Activated T-cell treated with anti-CD3 and anti-CD28 coated beads, Interleukin-2, amount 50 U/mL, for 24 hours (primary cell): ENCODE results near the gene MYL9.
"Not testable (repeated sequence)": the region's sequence is repeated elsewhere in the genome, so short reads cannot be mapped to it uniquely, and the experiment has no call there.

Source experiments
- DNase-seq: peaks from one replicate; pipeline ENCODE4 v3.0.0-alpha.2; 2020
- H3K27ac Mint-ChIP-seq: 2 replicates; pipeline ENCODE4 v1.8.0; 2020; ENCODE audit warnings: mild to moderate bottlenecking, mixed read lengths
- H3K27me3 Mint-ChIP-seq: 2 replicates; pipeline ENCODE4 v1.8.0; 2020; ENCODE audit warnings: mixed read lengths
- H3K36me3 Mint-ChIP-seq: 2 replicates; pipeline ENCODE4 v1.8.0; 2020; ENCODE audit warnings: low read depth, mixed read lengths
- H3K4me1 Mint-ChIP-seq: 2 replicates; pipeline ENCODE4 v1.8.0; 2020; ENCODE audit warnings: low read depth, mixed read lengths
- H3K4me3 Mint-ChIP-seq: 2 replicates; pipeline ENCODE4 v1.8.0; 2020; ENCODE audit warnings: mild to moderate bottlenecking, moderate library complexity, mixed read lengths
- H3K9me3 Mint-ChIP-seq: 2 replicates; pipeline ENCODE4 v1.8.0; 2020; ENCODE audit warnings: mixed read lengths

Gene MYL9

DNA sequence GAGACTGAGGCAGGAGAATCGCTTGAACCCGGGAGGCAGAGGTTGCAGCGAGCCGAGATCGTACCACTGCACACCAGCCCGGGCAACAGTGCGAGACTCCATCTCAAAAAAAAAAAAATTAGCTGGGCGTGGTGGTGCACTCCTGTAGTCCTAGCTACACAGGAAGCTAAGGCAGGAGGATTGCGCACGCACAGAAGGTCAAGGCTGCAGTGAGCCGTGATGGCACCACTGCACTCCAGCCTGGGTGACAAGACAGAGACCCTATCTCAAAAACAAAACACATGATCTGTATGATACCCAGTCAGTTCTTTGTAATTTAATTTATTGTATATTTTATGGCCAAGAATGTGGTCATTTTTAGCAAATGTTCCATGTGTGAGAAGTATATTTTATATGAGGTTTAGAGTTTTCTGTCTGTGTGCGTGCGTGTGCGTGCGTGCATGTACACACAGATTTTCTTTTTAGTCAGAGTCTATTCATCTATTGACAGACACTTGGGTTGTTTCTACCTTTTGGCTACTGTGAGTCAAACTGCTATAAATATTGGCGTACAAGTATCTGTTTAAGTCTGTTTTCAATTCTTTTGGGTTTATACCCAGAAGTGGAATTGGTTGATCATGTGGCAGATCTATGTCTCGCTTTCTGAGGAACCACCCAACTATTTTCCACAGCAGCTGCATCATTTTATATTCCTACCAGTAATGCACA is 22.2 kb upstream of the MYL9 start:
- Mint-ChIP-seq H3K4me1 (peaks cover 12% of the 10 kb centered on the region), H3K36me3 (peaks cover 19% of the 10 kb centered on the region), H3K4me3 (no peak overlapping the region), H3K9me3 (no peaks in the 10 kb centered on the region), H3K27ac (peak overlapping the region; percentile 78), H3K27me3 (no peaks in the 10 kb centered on the region)
- DNase-seq: no peak

DNA sequence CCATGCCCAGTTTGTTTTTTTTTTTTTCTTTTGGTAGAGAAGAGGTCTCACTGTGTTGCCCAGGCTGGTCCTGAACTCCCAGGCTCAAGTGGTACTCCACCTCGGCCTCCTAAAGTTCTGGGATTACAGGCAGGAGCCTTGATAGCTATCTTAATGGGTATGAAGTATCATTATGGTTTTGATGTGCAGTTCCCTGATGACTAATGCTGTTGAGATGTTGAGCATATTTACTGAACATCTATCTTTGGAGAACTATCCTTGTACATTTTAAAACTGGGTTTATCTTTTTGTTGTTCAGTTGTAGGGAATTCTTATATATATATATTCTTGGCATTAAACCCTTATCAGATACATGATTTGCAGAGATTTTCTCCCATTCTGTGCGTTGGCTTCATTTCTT is 21.4 kb upstream of the MYL9 start:
- H3K27ac Mint-ChIP-seq: peak overlapping the region; percentile 78

DNA sequence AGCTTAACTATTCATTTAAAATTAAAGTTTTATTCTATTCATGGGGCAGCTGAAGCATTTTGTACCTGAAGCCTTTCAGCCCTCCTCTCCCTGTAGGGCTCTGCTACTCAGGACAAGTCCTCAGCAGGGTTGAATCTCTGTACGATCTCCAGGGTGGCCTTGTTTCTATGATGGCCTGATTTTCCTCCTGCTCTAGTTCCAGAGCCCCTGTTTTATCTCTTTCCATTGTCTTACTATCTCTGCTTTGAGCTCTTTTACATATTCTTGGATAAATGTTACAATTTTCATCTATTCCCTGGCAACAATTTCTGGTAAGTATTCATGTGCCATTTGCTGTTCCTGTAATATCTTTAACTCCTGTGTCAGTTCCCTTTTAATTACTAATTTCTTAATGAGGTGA is 19.8 kb upstream of the MYL9 start:
- no peak overlapping the region for H3K4me3 Mint-ChIP-seq
- peak overlapping the region; percentile 30 for H3K27ac Mint-ChIP-seq
- peaks cover 12% of the 10 kb centered on the region for H3K4me1 Mint-ChIP-seq
- no peak for DNase-seq
- H3K27me3 Mint-ChIP-seq: no peaks in the 10 kb centered on the region
- peaks cover 33% of the 10 kb centered on the region for H3K36me3 Mint-ChIP-seq
- no peaks in the 10 kb centered on the region for H3K9me3 Mint-ChIP-seq

More for the DNA sequence above, 21.4 kb upstream of the MYL9 start:
- H3K4me3 Mint-ChIP-seq: no peak overlapping the region
- peaks cover 12% of the 10 kb centered on the region for H3K4me1 Mint-ChIP-seq
- no peak for DNase-seq
- H3K36me3 Mint-ChIP-seq: peaks cover 21% of the 10 kb centered on the region
- no peaks in the 10 kb centered on the region for H3K9me3 Mint-ChIP-seq
- no peaks in the 10 kb centered on the region for H3K27me3 Mint-ChIP-seq

DNA sequence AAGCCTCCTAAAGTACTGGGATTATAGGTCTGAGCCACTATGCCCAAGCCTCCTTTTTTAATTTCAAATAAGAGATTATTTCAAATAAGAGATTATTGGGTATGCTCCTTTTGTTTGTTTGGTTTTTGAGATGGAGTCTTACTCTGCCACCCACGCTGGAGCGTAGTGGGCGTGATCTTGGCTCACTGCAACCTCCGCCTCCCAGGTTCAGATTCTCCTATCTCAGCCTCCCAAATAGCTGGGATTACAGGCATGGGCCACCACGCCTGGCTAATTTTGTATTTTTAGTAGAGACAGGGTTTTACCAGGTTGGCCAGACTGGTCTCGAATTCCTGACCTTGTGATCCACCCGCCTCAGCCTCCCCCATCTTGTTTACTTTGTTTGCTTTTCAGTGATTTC is 18.9 kb upstream of the MYL9 start:
- peaks cover 12% of the 10 kb centered on the region for H3K4me1 Mint-ChIP-seq
- H3K4me3 Mint-ChIP-seq, H3K27me3 Mint-ChIP-seq, DNase-seq, H3K27ac Mint-ChIP-seq, H3K9me3 Mint-ChIP-seq: not testable (repeated sequence)
- H3K36me3 Mint-ChIP-seq: peaks cover 42% of the 10 kb centered on the region

DNA sequence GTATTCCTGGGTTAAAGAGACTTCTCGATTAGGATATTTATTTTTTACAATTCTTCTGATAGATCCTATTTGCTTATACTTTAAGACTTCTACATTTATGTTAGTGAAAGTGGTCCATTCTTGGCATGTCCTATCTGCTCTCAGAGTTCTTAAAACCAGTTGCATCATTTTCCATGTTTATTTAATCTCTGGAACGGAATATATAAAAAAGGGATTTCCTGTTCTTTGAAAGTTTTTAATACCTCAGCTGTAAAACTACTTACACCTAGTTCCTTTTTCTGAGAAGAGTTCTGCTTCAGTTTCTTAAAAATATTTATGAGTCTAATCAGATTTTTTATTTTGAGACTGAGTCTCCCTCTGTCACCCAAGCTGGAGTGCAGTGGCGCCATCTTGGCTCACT is 18.0 kb upstream of the MYL9 start:
- Mint-ChIP-seq H3K9me3 (no peaks in the 10 kb centered on the region), H3K4me3 (no peak overlapping the region), H3K4me1 (peaks cover 12% of the 10 kb centered on the region), H3K27ac (no peak overlapping the region), H3K36me3 (peaks cover 46% of the 10 kb centered on the region), H3K27me3 (no peaks in the 10 kb centered on the region)
- no peak for DNase-seq

DNA sequence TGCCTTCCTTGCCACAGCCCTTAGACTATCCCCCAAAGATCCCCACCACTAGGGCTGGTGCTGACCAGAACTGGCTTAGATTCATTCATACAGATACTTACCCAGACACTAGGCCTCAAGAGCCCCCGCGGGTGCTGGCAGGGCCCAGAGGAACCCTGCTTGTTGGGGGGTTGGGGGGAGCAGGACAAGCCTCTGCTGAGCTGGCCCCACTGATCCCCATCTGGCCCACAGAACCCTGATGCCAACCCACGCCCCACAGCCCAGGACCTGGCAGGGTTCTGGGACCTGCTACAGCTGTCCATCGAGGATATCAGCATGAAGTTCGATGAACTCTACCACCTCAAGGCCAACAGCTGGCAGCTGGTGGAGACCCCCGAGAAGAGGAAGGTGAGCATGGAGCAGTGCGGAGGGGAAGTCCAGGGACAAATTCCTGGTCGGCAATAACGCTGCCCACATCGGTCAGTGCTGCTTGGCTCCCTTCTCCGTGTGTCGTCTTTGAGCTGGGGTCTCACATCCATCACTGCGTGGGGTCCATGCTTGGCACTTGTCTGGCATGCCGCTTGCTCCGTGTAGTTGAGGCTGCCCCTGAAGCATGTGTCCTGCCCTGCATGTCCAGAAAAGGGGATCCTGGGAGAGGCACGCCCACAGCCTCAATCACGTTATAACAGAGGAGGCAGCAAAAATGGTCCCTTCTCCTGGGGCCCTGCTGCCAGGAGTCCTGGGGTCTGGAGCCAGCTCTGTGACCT is 15.5 kb upstream of the MYL9 start:
- peak overlapping the region; percentile 53 for H3K27ac Mint-ChIP-seq
- H3K4me3 Mint-ChIP-seq: no peak overlapping the region
- no peaks in the 10 kb centered on the region for H3K9me3 Mint-ChIP-seq
- H3K36me3 Mint-ChIP-seq: peaks cover 40% of the 10 kb centered on the region
- no peak for DNase-seq
- H3K4me1 Mint-ChIP-seq: no peaks in the 10 kb centered on the region
- H3K27me3 Mint-ChIP-seq: no peaks in the 10 kb centered on the region

DNA sequence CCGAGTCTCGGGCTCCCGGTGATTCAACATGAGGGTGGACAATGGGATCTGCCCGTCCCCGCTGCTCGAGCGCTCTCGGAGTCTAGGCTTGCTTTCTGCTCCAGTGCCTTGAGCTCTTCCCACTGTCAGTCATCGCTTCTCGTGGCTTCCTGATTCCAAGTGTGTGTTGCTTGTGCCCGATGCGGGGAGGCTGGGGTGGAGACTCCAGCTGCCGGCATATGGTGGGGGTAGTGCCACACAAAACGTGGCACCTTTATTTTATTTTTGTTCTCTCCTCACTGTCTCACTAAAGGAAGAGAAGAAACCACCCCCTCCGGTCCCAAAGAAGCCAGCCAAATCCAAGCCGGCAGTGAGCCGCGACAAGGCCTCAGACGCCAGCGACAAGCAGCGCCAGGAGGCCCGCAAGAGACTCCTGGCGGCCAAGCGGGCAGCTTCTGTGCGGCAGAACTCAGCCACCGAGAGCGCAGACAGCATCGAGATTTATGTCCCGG is 14.8 kb upstream of the MYL9 start:
- Mint-ChIP-seq H3K27me3 (no peaks in the 10 kb centered on the region), H3K36me3 (peaks cover 40% of the 10 kb centered on the region), H3K9me3 (no peaks in the 10 kb centered on the region), H3K27ac (no peak overlapping the region), H3K4me3 (no peak overlapping the region), H3K4me1 (no peaks in the 10 kb centered on the region)
- no peak for DNase-seq

DNA sequence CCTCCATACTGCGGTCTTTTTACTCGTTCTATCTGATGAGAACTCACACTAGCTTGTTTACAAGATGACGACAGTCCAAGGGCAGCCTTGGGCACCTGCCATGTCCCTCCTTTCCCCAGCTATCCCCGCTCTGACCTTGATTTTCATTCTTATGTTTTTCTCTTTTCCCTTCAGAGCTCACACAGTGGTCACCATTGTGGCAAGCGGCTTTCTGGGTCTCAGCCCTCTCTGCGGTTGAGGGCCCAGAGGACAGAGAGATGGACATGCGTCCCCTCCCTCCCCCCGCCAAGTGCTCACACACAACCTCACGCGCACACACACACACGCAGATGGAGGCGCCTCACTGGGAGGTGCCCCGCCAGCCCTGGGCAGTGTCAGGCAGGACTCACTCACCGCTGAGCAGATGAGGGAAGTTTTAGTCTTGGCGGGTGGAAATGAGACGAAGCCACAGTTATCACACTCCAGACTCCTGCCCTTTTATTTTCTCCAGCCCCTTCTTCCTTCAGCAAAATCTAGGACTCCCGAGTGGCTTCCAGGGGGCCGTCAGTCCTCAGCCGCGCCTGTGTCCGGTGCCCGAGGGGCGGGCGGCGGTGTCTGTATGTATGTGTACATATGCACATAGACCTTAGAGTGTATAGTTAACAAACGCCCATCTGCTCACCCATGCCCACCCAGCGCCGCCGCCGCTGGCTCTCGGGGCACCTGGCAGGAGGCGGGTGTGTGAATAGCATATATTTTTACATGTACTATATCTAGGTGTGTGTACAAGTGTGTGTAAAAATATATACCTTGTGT is 13.8 kb upstream of the MYL9 start:
- H3K27ac Mint-ChIP-seq: no peak overlapping the region
- H3K36me3 Mint-ChIP-seq: peaks cover 34% of the 10 kb centered on the region
- H3K9me3 Mint-ChIP-seq: no peaks in the 10 kb centered on the region
- H3K4me3 Mint-ChIP-seq: no peak overlapping the region
- no peaks in the 10 kb centered on the region for H3K27me3 Mint-ChIP-seq
- H3K4me1 Mint-ChIP-seq: no peaks in the 10 kb centered on the region
- DNase-seq: no peak

DNA sequence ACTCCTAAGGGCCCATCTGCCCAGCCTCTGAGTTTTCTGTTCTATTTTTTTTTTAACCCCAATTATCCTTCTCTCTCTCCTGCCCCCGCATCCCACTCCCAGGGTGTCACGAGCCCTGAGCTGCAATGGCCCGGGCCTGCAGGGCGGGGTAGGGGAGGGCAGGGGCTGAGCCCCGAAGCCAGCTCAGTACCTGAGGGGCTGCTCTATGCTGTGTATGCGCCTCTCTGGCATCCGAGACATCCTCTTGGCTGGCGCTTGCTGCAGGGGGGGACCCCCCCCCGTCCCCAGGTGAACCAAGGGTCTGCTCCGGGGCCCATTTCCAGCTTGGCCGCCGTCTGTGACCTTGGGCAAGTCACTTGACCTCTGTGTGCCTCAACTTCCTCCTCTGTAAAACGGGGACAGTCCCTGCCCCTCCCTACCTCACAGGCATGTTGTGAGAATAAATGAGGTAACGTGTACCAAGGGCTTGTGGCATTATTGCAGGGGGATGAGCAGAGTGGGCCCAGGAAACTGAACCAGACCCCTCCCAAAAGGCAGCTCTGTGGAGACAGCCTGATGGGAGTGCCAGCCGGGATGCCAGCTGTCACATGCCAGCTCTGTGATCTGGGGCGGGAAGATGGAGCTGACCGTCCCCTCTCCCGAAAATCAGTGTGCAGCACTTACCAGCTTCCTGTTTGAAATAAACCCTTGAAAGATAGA is 13.0 kb upstream of the MYL9 start:
- no peaks in the 10 kb centered on the region for H3K27me3 Mint-ChIP-seq
- no peak overlapping the region for H3K27ac Mint-ChIP-seq
- no peak overlapping the region for H3K4me3 Mint-ChIP-seq
- H3K4me1 Mint-ChIP-seq: no peaks in the 10 kb centered on the region
- peaks cover 34% of the 10 kb centered on the region for H3K36me3 Mint-ChIP-seq
- DNase-seq: no peak
- H3K9me3 Mint-ChIP-seq: no peaks in the 10 kb centered on the region

DNA sequence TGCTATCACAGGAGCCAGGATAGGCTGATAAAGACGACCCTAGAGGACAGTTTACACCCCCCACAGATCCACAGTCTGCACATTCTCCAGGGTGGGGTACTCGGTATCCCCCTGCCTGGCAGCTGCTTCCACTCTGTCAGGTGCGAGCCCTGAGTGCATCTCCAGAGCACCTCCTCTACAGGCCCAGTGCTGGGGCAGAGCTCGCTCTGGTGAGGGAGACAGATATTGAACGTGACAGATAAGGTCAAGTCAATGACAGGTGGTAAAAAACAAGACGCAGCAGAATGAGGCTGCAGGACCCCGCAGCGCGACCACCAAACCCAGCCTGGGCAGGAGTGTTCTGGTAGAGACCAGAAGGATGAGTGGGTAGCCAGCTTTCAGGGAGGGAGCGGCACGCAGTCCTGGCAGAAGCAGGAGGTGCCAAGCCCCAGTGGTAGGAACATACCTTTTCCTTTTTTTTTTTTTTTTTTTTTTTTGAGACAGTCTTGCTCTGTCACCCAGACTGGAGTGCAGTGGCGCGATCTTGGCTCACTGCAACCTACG is 12.4 kb upstream of the MYL9 start:
- Mint-ChIP-seq H3K9me3 (no peaks in the 10 kb centered on the region), H3K4me1 (no peaks in the 10 kb centered on the region), H3K4me3 (no peak overlapping the region), H3K27me3 (no peaks in the 10 kb centered on the region), H3K27ac (no peak overlapping the region), H3K36me3 (peaks cover 29% of the 10 kb centered on the region)
- DNase-seq: no peak

DNA sequence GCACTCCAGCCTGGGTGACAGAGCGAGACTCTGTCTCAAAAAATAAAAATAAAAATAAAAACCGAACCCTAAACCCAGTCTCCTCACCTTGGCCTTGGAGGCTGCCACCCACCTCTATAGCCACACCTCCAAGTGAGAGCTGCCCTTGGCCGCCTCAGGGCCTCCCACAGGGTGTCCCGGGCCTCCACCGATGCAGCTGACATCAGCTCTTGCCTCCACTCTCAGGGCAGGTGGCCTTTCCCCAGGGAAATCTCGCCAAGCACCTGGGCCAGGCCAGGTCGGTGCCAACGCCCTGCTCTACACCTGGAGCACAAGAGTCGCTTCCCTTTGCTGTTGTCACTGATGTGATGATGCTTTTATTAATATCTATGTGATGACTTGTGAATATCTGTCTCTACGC is 8.9 kb upstream of the MYL9 start:
- Mint-ChIP-seq H3K4me3 (no peak overlapping the region), H3K27me3 (no peaks in the 10 kb centered on the region), H3K9me3 (no peaks in the 10 kb centered on the region), H3K27ac (no peak overlapping the region), H3K36me3 (peaks cover 5% of the 10 kb centered on the region), H3K4me1 (no peaks in the 10 kb centered on the region)
- no peak for DNase-seq

DNA sequence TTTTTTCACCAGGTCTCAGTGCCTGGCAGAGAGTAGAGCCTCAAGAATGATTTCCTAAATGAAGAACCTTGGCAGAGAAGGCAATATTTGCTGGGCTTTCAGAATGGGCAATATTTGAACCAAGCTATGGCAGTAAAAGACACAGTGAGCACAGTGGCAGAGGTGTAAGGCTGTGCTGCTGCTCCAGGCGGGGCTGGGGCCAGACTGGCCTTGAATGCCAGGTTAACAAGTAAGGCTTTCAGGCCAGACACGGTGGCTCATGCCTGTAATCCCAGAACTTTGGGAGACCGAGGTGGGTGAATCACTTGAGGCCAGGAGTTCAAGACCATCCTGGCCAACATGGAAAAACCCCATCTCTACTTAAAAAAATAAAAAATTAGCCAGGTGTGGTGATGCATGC is 8.5 kb upstream of the MYL9 start:
- no peaks in the 10 kb centered on the region for H3K4me1 Mint-ChIP-seq
- no peak for DNase-seq
- no peak overlapping the region for H3K4me3 Mint-ChIP-seq
- peaks cover under 1% of the 10 kb centered on the region for H3K36me3 Mint-ChIP-seq
- H3K27me3 Mint-ChIP-seq: no peaks in the 10 kb centered on the region
- H3K27ac Mint-ChIP-seq: no peak overlapping the region
- no peaks in the 10 kb centered on the region for H3K9me3 Mint-ChIP-seq

DNA sequence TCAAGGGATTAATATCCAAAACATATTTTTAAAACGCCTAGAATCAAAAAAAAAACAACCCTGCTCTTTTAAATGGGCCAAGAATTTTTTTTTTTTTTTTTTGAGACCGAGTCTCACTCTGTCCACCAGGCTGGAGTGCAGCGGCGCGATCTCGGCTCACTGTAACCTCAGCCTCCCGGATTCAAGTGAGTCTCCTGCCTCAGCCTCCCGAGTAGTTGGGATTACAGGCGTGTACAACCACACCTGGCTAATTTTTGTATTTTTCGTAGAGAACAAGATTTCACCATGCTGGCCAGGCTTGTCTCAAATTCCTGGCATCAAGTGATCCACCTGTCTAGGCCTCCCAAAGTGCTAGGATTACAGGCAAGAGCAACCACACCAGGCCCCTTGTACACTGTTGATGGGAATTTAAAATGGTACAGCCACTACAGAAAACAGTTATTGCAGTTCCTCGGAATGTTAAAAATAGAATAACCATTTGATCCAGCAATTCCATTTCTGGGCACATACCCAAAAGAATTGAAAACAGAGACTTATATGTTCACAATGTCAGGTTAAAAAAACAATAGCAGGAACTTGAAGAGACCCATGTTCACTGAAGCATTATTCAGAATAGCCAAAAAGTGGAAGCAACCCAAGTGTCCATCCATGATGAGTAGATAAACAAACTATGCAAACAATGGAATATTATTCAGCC is 3.1 kb upstream of the MYL9 start:
- Mint-ChIP-seq H3K27ac (no peak overlapping the region), H3K27me3 (peaks cover 4% of the 10 kb centered on the region), H3K9me3 (no peaks in the 10 kb centered on the region), H3K4me3 (no peak overlapping the region), H3K36me3 (no peaks in the 10 kb centered on the region), H3K4me1 (no peaks in the 10 kb centered on the region)
- no peak for DNase-seq
